Islet of Langerhans (tissue), 1 donor: Measurements from ENCODE around the gene C9orf78.
"Not testable (repeated sequence)": the region's sequence is repeated elsewhere in the genome, so short reads cannot be mapped to it uniquely, and the experiment has no call there.

Source experiments
- FAIRE-seq: peaks from one replicate; lab custom pipeline; 2011; peaks lifted over from hg19 to GRCh38; lab: Jason Lieb, UNC

C9orf78 gene

DNA sequence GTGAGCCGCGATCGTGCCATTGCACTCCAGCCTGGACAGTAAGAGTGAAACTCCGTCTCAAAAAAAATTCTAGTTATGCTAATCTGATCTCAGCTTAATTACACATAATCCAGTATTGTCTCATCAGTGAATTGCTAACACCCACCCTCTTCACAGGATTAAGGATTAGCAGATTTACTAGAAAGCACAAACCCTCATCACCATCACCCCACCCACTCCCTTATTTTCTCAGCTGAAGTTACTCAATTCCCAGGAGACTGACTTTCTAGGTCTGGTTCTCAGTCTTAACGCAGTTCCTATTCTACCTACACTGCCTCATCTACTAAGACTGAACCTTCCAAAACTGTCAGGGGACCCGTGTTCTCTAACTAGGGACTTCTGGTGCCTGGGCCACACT is 23.1 kb downstream of the C9orf78 start:
- FAIRE-seq: no peak

DNA sequence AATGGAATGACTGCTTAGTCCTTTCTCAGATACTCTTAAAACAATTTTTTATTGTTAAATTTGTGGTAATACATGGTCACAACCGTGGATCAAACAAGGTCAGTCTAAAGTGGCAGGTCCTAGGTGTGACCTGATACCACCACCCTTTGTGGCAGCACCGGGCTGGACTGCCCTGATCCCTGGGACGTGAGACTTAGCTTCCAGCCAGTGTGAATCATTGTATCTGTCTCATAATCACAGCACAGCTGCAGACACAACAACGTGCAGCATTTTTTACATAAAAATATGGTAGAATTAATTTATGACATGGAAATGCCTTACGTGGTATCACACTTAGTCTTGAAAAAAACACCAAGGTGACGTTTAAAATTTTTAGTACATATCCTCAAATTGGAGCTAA is 24.3 kb downstream of the C9orf78 start:
- no peak for FAIRE-seq

DNA sequence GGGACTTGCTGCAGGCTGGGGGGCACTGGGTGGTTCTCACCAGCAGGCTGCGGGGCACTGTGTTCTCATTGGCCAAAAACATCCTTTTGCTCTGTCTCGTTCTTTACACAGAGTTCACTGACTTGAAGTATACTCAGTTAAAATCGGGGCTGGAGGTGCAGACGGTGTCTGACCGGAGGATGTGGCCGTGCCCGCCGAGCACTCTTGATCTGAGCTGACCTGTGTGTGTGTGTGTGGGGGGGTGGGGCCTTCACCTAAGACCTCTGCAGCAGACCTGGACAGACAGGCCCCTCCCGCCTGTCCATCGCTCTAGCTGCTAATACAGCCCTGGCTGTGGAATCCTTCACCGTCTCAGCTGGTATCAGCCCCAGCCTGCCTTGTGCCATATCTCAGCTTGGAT is 25.0 kb downstream of the C9orf78 start:
- no peak for FAIRE-seq

DNA sequence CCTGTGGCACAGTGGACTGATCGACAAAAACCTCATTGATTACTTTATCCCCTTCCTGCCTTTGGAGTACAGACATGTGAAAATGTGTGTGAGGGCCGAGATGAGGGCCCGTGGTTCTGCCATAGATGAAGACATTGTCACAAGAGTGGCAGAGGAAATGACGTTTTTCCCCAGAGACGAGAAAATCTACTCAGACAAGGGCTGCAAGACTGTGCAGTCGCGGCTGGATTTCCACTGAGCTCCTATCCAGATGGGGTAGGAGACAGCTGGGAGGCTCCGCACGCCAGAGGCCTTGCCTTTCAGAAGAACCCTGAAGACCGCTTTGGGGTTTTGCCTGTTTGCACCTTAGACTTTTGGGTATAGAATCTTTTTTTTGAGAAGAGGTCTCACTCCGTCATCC is 25.7 kb downstream of the C9orf78 start:
- FAIRE-seq: no peak

DNA sequence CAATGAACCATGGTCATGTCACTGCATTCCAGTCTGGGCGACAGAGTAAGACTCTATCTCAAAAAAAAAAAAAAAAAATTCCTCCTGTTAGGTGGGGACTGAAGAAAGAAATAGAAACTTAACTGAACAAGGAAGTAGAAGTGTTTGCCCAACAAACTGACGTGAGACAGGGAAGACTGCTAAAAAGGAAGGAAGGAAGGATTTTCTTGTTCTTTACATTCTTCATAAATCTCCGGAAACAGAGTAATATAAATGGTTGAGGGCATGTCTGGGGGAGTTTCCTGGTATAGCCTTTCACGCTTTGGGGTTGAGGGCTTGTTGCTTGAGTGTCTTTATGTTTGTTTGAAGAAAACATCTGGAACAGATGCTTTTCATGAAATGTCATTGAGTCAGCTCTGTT is 29.0 kb downstream of the C9orf78 start:
- no peak for FAIRE-seq

DNA sequence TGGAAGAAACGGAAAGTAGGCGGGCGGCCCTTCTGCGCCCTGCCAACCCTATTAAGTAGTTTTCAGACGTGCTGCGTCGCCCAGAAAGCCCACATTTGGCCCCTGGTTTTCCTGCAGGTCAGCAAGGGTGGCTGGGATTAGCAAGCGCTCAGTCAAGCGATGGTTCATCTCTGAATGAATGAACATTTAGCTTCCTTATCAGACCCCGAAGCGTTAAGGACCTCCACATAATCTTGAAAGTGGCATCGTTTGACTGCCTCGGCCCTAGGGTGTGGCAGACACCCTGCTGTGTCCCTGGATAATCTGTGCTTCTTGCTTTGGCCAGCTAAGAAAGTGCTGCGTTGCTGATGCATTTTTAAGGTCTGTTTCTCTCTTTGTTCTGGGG is 31.4 kb downstream of the C9orf78 start:
- FAIRE-seq: no peak

DNA sequence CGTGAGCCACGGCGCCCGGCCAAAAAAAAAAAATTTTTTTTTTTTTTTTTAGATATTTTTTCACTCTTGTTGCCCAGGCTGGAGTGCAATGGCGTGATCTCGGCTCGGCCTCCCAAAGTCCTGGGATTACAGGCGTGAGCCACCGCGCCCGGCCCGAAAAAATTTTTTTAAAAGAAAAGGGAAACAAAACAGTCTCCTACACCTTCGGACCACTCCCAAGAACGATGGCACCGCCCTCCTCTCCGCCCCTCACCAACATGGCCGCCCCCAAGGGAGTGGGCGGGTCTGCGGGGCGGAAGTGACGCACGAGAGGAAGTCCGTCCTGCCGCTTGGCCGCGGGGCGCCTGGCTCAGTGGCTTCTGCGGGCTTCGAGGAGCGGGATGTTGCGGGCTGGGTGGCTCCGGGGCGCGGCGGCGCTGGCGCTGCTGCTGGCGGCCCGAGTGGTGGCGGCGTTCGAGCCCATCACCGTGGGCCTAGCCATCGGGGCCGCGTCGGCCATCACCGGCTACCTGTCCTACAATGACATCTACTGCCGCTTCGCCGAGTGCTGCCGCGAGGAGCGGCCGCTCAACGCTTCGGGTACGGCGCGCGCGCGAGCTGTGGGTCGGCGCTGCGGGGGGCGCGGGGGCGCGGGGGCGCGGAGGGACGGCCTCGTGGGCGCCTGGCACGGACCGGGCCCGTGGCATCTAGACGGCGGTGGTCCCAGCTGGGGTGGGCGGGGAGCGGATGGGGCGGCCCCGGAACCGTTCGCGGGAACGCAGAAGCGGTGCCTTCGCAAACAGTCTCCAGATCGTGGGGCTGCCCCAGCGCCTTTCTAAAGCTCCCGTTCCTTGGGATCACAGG is 32.0 kb downstream of the C9orf78 start, which contains the start of gene TOR1B:
TOR1B (plus strand) TSS at position 352 of the 843 bp plus-strand sequence; CDS start at position 381, 29 bp downstream.
- FAIRE-seq: no peak

DNA sequence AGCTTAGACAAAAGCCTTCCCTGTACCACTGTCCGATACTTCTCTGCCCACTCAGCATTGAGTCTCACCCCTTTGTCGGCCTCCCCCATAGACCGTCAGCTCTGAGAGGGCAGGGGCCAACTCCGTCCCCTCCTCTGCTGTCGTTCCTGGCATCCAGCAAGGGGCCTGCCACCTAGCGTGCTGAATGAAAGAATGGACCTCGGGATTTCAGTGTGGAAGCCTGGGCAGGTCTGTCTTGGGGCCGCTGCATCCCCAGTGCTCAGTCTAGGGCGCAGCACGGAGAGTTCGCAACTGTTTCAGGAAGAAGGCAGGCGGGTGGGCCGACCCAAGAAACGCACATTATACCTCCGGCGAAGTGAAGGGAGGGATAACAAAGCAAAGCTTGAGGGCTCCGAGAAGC is 33.6 kb downstream of the C9orf78 start:
- FAIRE-seq: no peak

DNA sequence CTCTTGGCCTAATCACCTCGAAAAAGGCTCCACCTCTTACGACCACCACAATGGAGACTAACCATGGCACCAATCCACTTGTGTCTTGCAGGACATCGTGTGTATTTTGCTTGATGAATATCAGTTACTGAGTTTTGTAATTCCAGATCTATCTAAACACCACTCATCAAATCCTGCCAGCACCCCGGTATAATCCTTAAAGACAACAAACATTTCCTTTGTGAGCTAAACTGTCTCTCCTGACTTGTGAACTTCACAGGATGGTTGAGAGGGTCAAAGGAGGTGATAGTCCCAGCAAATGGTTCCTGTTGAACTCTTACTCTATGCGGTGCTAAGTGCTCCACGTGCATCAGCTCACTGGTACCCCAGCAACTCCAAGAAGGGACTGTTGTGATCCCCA is 36.1 kb downstream of the C9orf78 start:
- no peak for FAIRE-seq

DNA sequence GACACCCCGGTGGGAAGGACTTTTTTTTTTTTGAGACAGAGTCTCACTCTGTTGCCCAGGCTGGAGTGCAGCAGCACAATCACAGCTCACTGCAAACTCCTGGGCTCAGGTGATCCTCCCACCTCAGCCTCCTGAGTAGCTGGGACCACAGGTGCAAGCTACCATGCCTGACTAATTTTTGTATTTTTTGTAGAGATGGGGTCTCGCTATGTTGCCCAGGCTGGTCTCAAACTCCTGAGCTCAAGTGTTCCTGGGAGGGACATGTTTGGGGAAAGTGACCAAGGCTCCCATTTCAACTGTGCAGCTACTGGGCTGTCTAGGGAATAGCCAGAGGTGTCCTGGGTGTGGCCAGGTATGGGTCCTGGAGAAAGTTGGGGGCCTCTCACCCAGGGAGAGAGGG is 39.0 kb downstream of the C9orf78 start:
- FAIRE-seq: not testable (repeated sequence)

DNA sequence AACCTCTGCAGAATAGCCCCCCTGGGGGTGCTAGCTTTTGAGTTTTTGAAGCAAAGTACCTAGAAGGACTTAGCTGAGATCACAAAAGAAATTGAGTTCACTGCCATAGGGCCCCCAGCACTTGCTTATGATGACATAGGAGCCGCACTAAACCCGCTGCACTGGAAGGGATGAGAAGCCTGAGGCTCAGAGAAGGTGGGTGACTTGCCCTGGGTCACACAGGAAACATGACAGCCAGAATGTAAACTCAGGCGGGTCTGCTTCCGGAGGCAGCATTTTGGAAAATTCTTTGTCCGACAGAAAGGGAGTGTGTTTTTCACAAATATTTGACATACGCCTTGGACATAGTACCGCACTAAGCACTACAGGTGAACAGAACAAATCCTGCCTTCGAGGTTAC is 40.5 kb downstream of the C9orf78 start:
- FAIRE-seq: no peak

DNA sequence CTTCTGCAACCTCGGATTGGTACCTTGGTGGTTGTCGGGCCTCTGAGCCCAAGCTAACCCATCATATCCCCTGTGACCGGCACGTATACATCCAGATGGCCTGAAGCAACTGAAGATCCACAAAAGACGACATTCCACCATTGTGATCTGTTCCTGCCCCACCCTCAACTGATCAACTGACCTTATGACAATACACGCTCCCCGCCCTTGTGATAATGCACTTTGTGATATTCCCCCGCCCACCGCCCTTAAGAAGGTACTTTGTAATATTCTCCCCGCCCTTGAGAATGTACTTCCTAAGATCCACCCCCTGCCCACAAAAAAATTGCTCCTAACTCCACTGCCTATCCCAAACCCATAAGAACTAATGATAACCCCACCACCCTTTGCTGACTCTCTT is 48.6 kb downstream of the C9orf78 start:
- FAIRE-seq: no peak

DNA sequence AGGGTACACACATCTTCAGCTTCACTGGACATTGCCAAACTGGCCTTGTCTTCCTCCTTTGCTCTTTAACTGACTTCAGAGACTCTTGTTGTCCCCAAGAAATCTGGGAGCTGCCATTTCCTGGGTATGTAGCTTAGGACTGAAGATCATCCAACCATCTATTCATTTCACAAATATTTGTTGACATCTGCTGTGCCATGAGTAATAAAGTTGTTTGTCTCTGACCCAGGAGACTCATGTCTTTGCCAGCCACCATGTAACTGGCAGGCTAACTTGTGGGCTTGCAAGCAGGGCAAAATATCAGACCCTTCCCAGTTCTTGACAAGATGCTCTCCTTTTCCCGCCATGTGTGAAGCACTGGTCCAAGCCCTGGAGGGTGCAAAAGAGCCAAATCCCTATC is 49.2 kb downstream of the C9orf78 start:
- FAIRE-seq: no peak

DNA sequence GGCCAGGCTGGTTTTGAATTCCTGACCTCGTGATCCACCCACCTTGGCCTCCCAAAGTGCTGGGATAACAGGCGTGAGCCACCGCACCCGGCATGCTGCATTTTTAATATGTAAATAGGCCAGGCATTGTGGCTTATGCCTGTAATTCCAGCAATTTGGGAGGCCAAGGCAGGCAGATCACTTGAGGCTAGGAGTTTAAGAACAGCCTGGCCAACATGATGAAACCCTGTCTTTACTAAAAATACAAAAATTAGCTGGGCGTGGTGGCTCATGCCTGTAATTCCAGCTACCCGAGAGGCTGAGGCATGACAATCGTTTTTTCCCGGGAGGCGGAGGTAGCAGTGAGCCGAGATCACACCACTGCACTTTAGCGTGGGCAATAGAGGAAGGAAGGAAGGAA is 50.1 kb downstream of the C9orf78 start:
- not testable (repeated sequence) for FAIRE-seq

DNA sequence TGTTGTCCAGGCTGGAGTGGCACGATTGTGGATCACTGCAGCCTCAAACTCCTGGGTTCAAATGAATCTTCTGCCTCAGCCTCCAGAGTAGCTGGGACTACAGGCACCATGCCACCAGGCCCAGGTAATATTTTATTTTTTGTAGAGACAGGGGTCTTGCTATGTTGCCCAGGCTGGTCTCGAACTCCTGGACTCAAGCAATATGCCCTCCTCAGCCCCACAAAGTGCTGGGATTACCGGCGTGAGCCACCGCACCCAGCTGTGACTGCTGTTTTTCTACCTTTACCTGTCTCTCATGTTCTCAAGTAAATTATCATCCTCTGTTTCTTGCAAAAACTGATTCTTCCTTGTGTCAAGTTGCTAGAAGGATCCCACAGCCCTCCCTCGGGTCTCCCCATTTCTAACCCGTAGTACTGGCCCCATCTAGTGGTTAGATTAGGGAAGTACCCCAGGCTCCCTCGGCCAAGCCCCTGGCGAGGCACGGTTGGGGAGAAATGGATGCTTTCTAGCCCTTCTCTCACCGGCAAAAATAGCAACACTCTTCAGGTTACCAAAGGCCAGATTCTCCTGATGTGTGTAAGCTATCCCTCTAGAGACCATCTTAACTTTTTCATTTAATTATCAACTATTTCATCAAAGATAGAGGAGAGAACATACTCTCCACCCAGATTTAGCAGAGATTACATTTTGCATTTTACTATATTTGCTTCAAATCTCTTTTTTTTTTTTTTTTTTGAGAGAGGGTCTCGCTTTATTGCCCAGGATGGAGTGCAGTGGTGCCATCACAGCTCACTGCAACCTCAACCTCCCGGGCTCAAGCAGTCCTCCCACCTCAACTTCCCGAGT is 51.3 kb downstream of the C9orf78 start:
- FAIRE-seq: no peak

DNA sequence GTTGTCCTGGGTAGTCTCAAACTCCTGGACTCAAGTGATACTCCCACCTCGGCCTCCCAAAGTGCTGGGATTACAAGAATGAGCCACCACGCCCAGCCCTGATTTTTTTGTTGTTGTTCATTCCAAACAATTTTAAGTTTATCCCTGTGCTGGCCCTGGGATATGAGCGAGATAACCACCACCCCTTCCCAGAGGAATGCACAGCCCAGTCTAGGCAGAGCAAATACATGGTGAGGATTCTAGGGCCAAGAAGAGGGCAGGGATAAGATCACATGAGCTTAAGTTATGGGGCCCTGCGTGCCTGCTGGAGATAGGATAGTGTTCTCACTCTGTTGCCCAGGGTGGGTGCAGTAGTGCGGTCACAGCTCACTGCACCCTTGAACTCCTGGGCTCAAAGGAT is 53.1 kb downstream of the C9orf78 start:
- FAIRE-seq: no peak

DNA sequence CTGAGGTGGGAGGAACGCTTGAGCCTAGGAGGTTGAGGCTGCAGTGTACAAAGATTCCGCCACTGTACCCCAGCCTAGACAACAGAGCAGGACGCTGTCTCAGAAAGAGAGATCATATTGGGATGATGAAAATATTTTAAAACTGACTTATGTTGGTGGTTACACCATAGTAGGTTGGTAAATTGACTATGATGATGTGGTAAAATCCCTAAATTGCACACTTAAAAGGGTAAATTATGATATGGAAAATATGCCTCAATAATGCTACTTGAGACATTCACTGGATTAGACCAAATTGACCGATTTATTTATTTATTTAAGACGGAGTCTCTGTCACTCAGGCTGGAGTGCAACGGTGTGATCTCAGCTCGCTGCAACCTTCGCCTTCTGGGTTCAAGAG is 53.9 kb downstream of the C9orf78 start:
- FAIRE-seq: no peak

DNA sequence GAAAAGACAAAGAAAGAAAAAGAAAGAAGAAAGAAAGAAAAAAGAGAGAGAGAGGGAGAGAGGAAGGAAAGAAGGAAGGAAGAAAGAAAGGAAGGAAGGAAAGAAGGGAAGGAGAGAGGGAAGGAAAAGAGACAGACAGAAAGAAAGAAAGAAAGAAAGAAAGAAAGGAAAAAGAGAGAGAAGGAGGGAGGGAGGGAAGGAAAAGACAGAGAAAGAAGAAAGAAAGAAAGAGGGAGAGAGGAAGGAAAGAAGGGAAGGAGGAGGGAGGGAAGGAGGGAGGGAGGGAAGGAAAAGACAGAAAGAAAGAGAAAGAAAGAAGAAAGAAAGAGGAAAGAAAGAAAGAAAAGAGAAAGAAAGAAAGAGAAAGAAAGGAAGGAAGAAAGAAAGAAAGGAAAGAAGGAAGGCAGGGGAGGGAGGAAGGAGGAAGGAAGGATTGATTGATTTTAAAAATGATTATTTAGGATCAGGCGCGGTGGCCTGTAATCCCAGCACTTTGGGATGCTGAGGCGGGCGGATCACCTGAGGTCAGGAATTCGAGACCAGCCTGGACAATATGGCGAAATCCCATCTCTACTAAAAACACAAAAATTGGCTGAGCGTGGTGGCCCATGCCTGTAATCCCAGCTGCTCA is 55.4 kb downstream of the C9orf78 start:
- no peak for FAIRE-seq

DNA sequence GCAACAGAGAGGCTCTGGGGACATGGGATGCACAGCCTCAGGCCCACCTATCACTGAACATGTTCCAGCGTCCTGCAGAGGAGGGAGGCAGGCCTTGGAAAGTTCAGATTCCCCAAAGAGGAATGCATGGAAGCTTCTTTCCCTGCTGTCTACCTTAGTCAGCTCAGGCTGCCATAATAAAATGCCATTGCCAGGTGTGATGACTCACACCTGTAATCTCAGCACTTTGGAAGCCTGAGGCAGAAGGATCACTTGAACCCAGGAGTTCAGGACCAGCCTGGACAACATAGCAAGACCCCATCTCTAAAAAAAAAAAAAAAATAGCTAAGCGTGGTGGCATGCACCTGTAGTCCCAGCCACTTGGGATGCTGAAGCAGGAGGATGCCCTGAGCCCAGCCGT is 56.6 kb downstream of the C9orf78 start:
- FAIRE-seq: no peak

DNA sequence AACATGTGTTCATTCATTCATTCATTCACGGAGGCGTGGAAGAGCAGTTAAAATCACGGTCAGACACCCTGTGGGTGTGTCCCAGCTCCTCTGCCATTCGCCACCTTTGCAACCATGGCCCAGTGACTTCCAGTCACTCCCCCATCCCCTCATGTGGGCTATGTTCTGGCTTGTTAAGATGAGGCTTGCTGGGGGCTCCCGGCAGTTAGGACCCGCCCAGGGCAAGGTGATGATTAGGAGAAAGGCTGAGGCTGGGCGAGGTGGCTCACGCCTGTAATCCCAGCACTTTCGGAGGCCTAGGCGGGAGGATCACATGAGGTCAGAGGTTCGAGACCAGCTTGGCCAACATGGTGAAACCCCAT is 57.3 kb downstream of the C9orf78 start:
- no peak for FAIRE-seq
